SU-DHL-6 (cell line): ENCODE measurements around the gene POLR1D.

Experiments
- H2AFZ ChIP-seq: fragments of 200-600 bp; sonication (generic); 2 replicates; pipeline ENCODE4 v1.6.1; 2014; ENCODE audit warnings: low read depth, mild to moderate bottlenecking, moderate library complexity, mixed read lengths, antibody characterized with exemption, low read length; ENCODE audit not compliant: severe bottlenecking
- H3F3A ChIP-seq: fragments of 200-600 bp; shearing (Covaris generic); 2 replicates; pipeline ENCODE4 v1.6.0; 2016; ENCODE audit warnings: antibody characterized with exemption, mild to moderate bottlenecking; ENCODE audit not compliant: insufficient read depth
- H3K27ac ChIP-seq: fragments of 200-600 bp; sonication (generic); 2 replicates; pipeline ENCODE4 v1.5.1; 2016; ENCODE audit warnings: low read depth, mild to moderate bottlenecking, low read length, moderate library complexity, mixed read lengths
- H3K27me3 ChIP-seq: fragments of 200-600 bp; sonication (generic), shearing (Covaris generic); 2 replicates; pipeline ENCODE4 v1.6.0; 2014; ENCODE audit warnings: mild to moderate bottlenecking, low read length
- H3K36me3 ChIP-seq: fragments of 200-600 bp; sonication (generic); 2 replicates; pipeline ENCODE4 v1.6.1; 2014; ENCODE audit warnings: mild to moderate bottlenecking, low read length, mixed read lengths
- H3K4me2 ChIP-seq: fragments of 300-600, 200-600 bp; shearing (Covaris generic), sonication (generic); 2 replicates; pipeline ENCODE4 v1.6.0; 2014; ENCODE audit warnings: low read length, low read depth, mild to moderate bottlenecking; ENCODE audit not compliant: poor library complexity, severe bottlenecking
- H3K4me3 ChIP-seq: fragments of 200-600 bp; sonication (generic); 2 replicates; pipeline ENCODE4 v1.5.1; 2014; ENCODE audit warnings: antibody characterized with exemption, low read length, mild to moderate bottlenecking, mixed read lengths; ENCODE audit not compliant: insufficient read depth, poor library complexity, severe bottlenecking
- H3K79me2 ChIP-seq: fragments of 200-600 bp; sonication (generic); 2 replicates; pipeline ENCODE4 v1.6.1; 2014; ENCODE audit warnings: mild to moderate bottlenecking, low read length, moderate library complexity; ENCODE audit not compliant: insufficient read depth
- H3K9ac ChIP-seq: fragments of 200-600 bp; sonication (generic); 2 replicates; pipeline ENCODE4 v1.7.0; 2014; ENCODE audit warnings: mild to moderate bottlenecking, low read length
- H3K9me2 ChIP-seq: fragments of 200-600 bp; sonication (generic); replicated peaks from 2 replicates; pipeline ENCODE4 v1.6.1; 2014; ENCODE audit warnings: low read length; ENCODE audit not compliant: insufficient read depth
- H3K9me3 ChIP-seq: fragments of 200-600 bp; sonication (generic); 2 replicates; pipeline ENCODE4 v1.6.1; 2014; ENCODE audit warnings: low read length, mixed read lengths; ENCODE audit not compliant: insufficient read depth
- H4K20me1 ChIP-seq: fragments of 200-600 bp; sonication (generic); 2 replicates; pipeline ENCODE4 v1.6.1; 2014; ENCODE audit warnings: low read depth, mild to moderate bottlenecking, antibody characterized with exemption, low read length, moderate library complexity, mixed read lengths
- CTCF ChIP-seq: fragments of 200-600 bp; sonication (generic); IDR thresholded peaks from one replicate; pipeline ENCODE4 v1.5.1; 2017; ENCODE audit warnings: antibody characterized with exemption, mild to moderate bottlenecking, low read length, moderate library complexity; ENCODE audit not compliant: insufficient read depth, poor library complexity, severe bottlenecking
- EZH2phosphoT487 ChIP-seq: fragments of 200-600 bp; sonication (generic), shearing (Covaris generic); conservative IDR thresholded peaks from 2 replicates; pipeline ENCODE4 v1.6.1; 2018; ENCODE audit warnings: mild to moderate bottlenecking, antibody characterized with exemption, low read length, moderate library complexity, mixed read lengths

Gene POLR1D

GRCh38 chr13:27624071-27624470 lies 2.4 kb downstream of the POLR1D start:
- H3K27me3 ChIP-seq: no peaks in the 10 kb centered on the region
- peaks cover 6% of the 10 kb centered on the region for H3F3A ChIP-seq
- peaks cover 18% of the 10 kb centered on the region; the same call in 1 of the 2 replicates for H4K20me1 ChIP-seq
- no peaks in the 10 kb centered on the region for H3K9me2 ChIP-seq
- H3K4me2 ChIP-seq: peak overlapping the region; percentile 94
- H3K9ac ChIP-seq: no peak overlapping the region
- H3K36me3 ChIP-seq: peaks cover 16% of the 10 kb centered on the region
- no peak overlapping the region for H3K27ac ChIP-seq
- TF ChIP-seq CTCF (no peak), EZH2phosphoT487 (no peak)
- no peaks in the 10 kb centered on the region for H3K9me3 ChIP-seq
- H3K4me3 ChIP-seq: no peak overlapping the region
- no peak overlapping the region for H2AFZ ChIP-seq
- H3K79me2 ChIP-seq: peaks cover 84% of the 10 kb centered on the region

GRCh38 chr13:27625839-27626238 lies 4.1 kb downstream of the POLR1D start:
- H4K20me1 ChIP-seq: peaks cover 11% of the 10 kb centered on the region; the same call in 1 of the 2 replicates
- H3K9ac ChIP-seq: no peak overlapping the region
- no peak overlapping the region for H3K4me2 ChIP-seq

GRCh38 chr13:27627380-27627779 lies 5.7 kb downstream of the POLR1D start:
- Histone ChIP-seq H3K9me2 (no peaks in the 10 kb centered on the region), H3K4me2 (no peak overlapping the region), H3K4me3 (no peak overlapping the region), H4K20me1 (peaks cover 11% of the 10 kb centered on the region; the same call in 1 of the 2 replicates), H3K27ac (no peak overlapping the region), H3F3A (no peaks in the 10 kb centered on the region), H3K36me3 (peaks cover 16% of the 10 kb centered on the region), H3K27me3 (no peaks in the 10 kb centered on the region), H2AFZ (no peak overlapping the region), H3K9ac (no peak overlapping the region), H3K9me3 (no peaks in the 10 kb centered on the region), H3K79me2 (peaks cover 97% of the 10 kb centered on the region)
- TF ChIP-seq EZH2phosphoT487 (no peak), CTCF (no peak)

More at GRCh38 chr13:27625839-27626238, 4.1 kb downstream of the POLR1D start:
- Histone ChIP-seq H3K79me2 (peaks cover 89% of the 10 kb centered on the region), H3K27me3 (no peaks in the 10 kb centered on the region), H3K9me2 (no peaks in the 10 kb centered on the region), H3K4me3 (no peak overlapping the region), H3F3A (peaks cover 5% of the 10 kb centered on the region), H3K27ac (no peak overlapping the region), H3K36me3 (peaks cover 16% of the 10 kb centered on the region), H2AFZ (no peak overlapping the region), H3K9me3 (no peaks in the 10 kb centered on the region)
- TF ChIP-seq EZH2phosphoT487: no peak
- TF ChIP-seq CTCF: no peak
